ENCODE measurements around the gene KRT17. TPM values are rescaled to one million over a fixed set of nuclear protein-coding genes. Genes with fewer than 3 reads are reported as not detected.

KRT17 gene
- total RNA-seq, 1 experiment from 2014 or later = 1.5 TPM

DNA sequence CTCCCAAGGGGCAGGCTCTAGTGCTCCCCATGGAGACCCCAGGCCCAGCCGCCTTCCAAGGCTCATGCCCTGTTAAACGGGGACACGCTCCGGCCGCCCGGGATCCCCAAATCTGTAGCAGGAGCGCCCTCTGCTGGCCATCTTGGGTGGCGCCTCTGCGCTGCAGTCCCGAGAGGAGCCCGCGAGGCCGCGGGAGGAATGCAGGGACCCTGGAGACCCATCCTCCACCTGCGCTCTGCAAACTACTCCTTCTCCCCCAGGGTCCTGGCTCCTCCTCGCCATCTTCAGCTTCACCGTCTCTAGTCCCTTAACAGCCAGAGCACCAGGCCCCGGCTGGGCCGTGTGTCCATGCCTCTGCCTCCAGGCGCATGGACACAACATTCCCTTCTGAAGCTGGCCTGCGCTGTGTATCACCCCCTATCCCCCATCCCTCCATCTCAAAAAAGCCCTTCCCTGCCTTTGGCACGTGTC lies 23.6 kb upstream of the KRT17 start (continued):
- TF ChIP-seq ZNF512 (CRISPR knock-in tag; IDR thresholded peaks at IDR 0.05; ENCODE audit: borderline replicate concordance) = no peak
- TF ChIP-seq, protein P1, sequence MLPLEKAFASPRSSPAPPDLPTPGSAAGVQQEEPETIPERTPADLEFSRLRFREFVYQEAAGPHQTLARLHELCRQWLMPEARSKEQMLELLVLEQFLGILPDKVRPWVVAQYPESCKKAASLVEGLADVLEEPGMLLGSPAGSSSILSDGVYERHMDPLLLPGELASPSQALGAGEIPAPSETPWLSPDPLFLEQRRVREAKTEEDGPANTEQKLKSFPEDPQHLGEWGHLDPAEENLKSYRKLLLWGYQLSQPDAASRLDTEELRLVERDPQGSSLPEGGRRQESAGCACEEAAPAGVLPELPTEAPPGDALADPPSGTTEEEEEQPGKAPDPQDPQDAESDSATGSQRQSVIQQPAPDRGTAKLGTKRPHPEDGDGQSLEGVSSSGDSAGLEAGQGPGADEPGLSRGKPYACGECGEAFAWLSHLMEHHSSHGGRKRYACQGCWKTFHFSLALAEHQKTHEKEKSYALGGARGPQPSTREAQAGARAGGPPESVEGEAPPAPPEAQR (CRISPR knock-in tag; IDR thresholded peaks at IDR 0.05) = no peak
- no peak for TF ChIP-seq HMGXB4 (CRISPR knock-in tag; IDR thresholded peaks at IDR 0.05)
- no peak for TF ChIP-seq ZBTB21 (CRISPR knock-in tag; IDR thresholded peaks at IDR 0.05; ENCODE audit: borderline replicate concordance)
- TF ChIP-seq CREM (CRISPR knock-in tag; IDR thresholded peaks at IDR 0.05) = no peak
- TF ChIP-seq MXD4 (CRISPR knock-in tag; IDR thresholded peaks at IDR 0.05; ENCODE audit: borderline replicate concordance) = no peak
- no peak for TF ChIP-seq E2F1 (CRISPR knock-in tag; IDR thresholded peaks at IDR 0.05)
- TF ChIP-seq, protein P2, sequence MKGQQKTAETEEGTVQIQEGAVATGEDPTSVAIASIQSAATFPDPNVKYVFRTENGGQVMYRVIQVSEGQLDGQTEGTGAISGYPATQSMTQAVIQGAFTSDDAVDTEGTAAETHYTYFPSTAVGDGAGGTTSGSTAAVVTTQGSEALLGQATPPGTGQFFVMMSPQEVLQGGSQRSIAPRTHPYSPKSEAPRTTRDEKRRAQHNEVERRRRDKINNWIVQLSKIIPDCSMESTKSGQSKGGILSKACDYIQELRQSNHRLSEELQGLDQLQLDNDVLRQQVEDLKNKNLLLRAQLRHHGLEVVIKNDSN (CRISPR knock-in tag; IDR thresholded peaks at IDR 0.05) = no peak
- no peak for TF ChIP-seq ZNF138 (CRISPR knock-in tag; conservative IDR thresholded peaks at IDR 0.05)
- TF ChIP-seq USF2 (CRISPR knock-in tag; IDR thresholded peaks at IDR 0.05) = no peak
- TF ChIP-seq FOXP1 (CRISPR knock-in tag; IDR thresholded peaks at IDR 0.05; ENCODE audit: borderline replicate concordance) = no peak
- 0 out of 2 replicates have a peak, but pooled peaks have one; percentile 21 for TF ChIP-seq ETV6 (CRISPR knock-in tag; IDR thresholded peaks at IDR 0.05)
- TF ChIP-seq ZNF232 (CRISPR knock-in tag; IDR thresholded peaks at IDR 0.05) = no peak
- TF ChIP-seq ZNF121 (CRISPR knock-in tag; IDR thresholded peaks at IDR 0.05) = no peak
- no peak for TF ChIP-seq ZNF317 (CRISPR knock-in tag; IDR thresholded peaks at IDR 0.05; ENCODE audit: borderline replicate concordance, low read depth)
- no peak for TF ChIP-seq IRF1 (CRISPR knock-in tag; IDR thresholded peaks at IDR 0.05)
- TF ChIP-seq ZNF671 (CRISPR knock-in tag; IDR thresholded peaks at IDR 0.05) = no peak
- no peak for TF ChIP-seq MYBL2 (CRISPR knock-in tag; IDR thresholded peaks at IDR 0.05)
- TF ChIP-seq CREB1 (CRISPR knock-in tag; IDR thresholded peaks at IDR 0.05) = no peak
- TF ChIP-seq JAZF1 (CRISPR knock-in tag; IDR thresholded peaks at IDR 0.05) = no peak
- no peak for TF ChIP-seq OVOL2 (CRISPR knock-in tag; IDR thresholded peaks at IDR 0.05; ENCODE audit: borderline replicate concordance)
- 0 out of 2 replicates have a peak, but pooled peaks have one; percentile 64 for TF ChIP-seq ERG (CRISPR knock-in tag; IDR thresholded peaks at IDR 0.05)
- TF ChIP-seq ELF4 (CRISPR knock-in tag; IDR thresholded peaks at IDR 0.05; ENCODE audit: low read depth) = peak; percentile 65; the same call in 1 of the 2 replicates
- no peak for TF ChIP-seq NR2C2 (CRISPR knock-in tag; IDR thresholded peaks at IDR 0.05)
- TF ChIP-seq SP1 (CRISPR knock-in tag; conservative IDR thresholded peaks at IDR 0.05) = peak; percentile 55; the same call in 1 of the 2 replicates
- TF ChIP-seq ZNF396 (CRISPR knock-in tag; IDR thresholded peaks at IDR 0.05; ENCODE audit: borderline replicate concordance) = no peak
- TF ChIP-seq GRHL2 (CRISPR knock-in tag; IDR thresholded peaks at IDR 0.05; ENCODE audit: insufficient replicate concordance, severe bottlenecking) = no peak
- TF ChIP-seq, protein P3, sequence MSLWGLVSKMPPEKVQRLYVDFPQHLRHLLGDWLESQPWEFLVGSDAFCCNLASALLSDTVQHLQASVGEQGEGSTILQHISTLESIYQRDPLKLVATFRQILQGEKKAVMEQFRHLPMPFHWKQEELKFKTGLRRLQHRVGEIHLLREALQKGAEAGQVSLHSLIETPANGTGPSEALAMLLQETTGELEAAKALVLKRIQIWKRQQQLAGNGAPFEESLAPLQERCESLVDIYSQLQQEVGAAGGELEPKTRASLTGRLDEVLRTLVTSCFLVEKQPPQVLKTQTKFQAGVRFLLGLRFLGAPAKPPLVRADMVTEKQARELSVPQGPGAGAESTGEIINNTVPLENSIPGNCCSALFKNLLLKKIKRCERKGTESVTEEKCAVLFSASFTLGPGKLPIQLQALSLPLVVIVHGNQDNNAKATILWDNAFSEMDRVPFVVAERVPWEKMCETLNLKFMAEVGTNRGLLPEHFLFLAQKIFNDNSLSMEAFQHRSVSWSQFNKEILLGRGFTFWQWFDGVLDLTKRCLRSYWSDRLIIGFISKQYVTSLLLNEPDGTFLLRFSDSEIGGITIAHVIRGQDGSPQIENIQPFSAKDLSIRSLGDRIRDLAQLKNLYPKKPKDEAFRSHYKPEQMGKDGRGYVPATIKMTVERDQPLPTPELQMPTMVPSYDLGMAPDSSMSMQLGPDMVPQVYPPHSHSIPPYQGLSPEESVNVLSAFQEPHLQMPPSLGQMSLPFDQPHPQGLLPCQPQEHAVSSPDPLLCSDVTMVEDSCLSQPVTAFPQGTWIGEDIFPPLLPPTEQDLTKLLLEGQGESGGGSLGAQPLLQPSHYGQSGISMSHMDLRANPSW (CRISPR knock-in tag; conservative IDR thresholded peaks at IDR 0.05; ENCODE audit: low read depth) = no peak

Data from WTC11 (cell line).